ENCODE results near the gene TAB2.

- TF ChIP-seq POLR2AphosphoS5 (IDR thresholded peaks at IDR 0.05) (no peak), EP300 (IDR thresholded peaks at IDR 0.05) (no peak), CTCF (IDR thresholded peaks at IDR 0.05) (no peak)
Measured at GRCh38 chr6:149368065-149368464, 50.6 kb downstream of the TAB2 start.

Data from suprapubic skin (tissue), 4 donors.